GM12892 (cell line): ENCODE data around the gene CRCP.

Experiments
- POLR2A ChIP-seq: IDR thresholded peaks from 2 replicates; pipeline ENCODE4 v1.6.1; 2011; ENCODE audit warnings: low read depth, low read length, control low read depth
- POLR2AphosphoS5 ChIP-seq: IDR thresholded peaks from 2 replicates; pipeline ENCODE4 v1.6.1; 2011; ENCODE audit warnings: low read depth, low read length, control low read depth
- TAF1 ChIP-seq: IDR thresholded peaks from 2 replicates; pipeline ENCODE4 v1.6.1; 2011; ENCODE audit warnings: low read depth, mild to moderate bottlenecking, control low read depth, low read length, borderline replicate concordance

- TF ChIP-seq POLR2AphosphoS5: no peak
- no peak for TF ChIP-seq POLR2A
- no peak for TF ChIP-seq TAF1
Observed at GRCh38 chr7:66153691-66154090, 39.0 kb downstream of the CRCP start.
